Ectodermal cell (in vitro differentiated cells): Measurements from ENCODE around the gene IBA57.

Experiments
- H3K27ac ChIP-seq: 2 replicates; pipeline ENCODE4 v1.7.0; 2013; ENCODE audit warnings: mild to moderate bottlenecking, low read depth, low read length; ENCODE audit not compliant: insufficient read depth, poor library complexity, severe bottlenecking
- H3K27me3 ChIP-seq: 2 replicates; pipeline ENCODE4 v1.7.0; 2013; ENCODE audit warnings: mild to moderate bottlenecking, low read length; ENCODE audit not compliant: insufficient read depth, control insufficient read depth, poor library complexity, severe bottlenecking
- H3K36me3 ChIP-seq: one replicate; pipeline ENCODE4 v1.7.0; 2013; ENCODE audit warnings: low read length; ENCODE audit not compliant: control insufficient read depth, insufficient read depth
- H3K4me1 ChIP-seq: one replicate; pipeline ENCODE4 v1.7.0; 2013; ENCODE audit warnings: low read length; ENCODE audit not compliant: control insufficient read depth, insufficient read depth
- H3K4me3 ChIP-seq: 2 replicates; pipeline ENCODE4 v1.7.0; 2013; ENCODE audit warnings: low read depth, low read length, control low read depth; ENCODE audit not compliant: insufficient read depth
- H3K9me3 ChIP-seq: 2 replicates; pipeline ENCODE4 v1.7.0; 2013; ENCODE audit warnings: mild to moderate bottlenecking, low read length, moderate library complexity; ENCODE audit not compliant: control insufficient read depth
- WGBS, 2 experiments: methylation state at CpG; one replicate each; pipeline ENCODE4 v1.1.7; 2013; ENCODE audit warnings: missing lambda C conversion rate in 2 of 2; 5-methylcytosine and 5-hydroxymethylcytosine counted together

Gene IBA57

DNA sequence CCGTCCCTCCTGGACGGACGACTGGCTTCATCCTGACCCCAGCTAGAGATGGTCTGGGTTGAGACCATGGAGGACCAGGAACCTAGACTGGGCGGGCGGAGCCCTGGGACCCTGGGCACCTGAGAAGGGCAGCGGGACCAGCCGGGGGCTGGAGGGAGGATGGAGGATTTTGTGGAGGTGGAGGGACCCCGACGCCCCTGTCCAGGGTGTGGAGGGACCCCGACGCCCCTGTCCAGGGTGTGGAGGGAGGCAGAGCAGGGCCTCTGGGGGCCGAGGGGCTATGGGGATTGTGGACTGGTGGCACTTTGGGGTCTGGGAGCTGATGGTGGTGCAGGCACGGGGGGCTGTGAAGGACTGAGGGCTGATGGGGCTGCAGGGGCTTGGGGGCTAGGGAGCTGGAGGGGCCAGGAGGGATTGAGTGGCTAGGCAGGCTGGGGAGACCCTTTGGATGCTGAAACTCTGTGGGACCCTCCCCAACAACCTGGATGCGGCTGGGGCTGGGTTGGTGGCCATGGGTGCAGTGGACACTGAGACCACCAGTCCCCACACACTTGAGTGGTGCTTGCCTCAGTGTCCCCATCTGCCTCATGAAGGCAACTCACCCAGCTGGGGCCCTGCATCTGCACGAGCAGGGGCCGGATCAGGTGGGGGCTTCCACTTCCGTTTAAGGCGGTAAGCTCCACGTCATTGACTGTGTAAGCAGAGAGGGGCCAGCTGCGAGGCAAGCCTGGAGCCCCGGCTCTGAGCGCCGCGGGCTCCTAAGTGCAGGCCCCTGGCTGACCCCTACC is 8.5 kb upstream of the IBA57 start:
- 92 to 94% methylated on average over 24 of the region's 24 CpGs for WGBS, 2 experiments
- H3K4me3 ChIP-seq = no peak overlapping the region
- no peaks in the 10 kb centered on the region for H3K9me3 ChIP-seq
- H3K4me1 ChIP-seq = peaks cover 3% of the 10 kb centered on the region
- H3K27ac ChIP-seq = no peak overlapping the region
- H3K27me3 ChIP-seq = peaks cover 28% of the 10 kb centered on the region
- no peaks in the 10 kb centered on the region for H3K36me3 ChIP-seq

GRCh38 chr1:228157729-228158126 is 7.9 kb upstream of the IBA57 start:
- H3K4me3 ChIP-seq = no peak overlapping the region

GRCh38 chr1:228158151-228159007 is 7.2 kb upstream of the IBA57 start:
- Histone ChIP-seq H3K4me1 (peaks cover 11% of the 10 kb centered on the region), H3K27me3 (peaks cover 28% of the 10 kb centered on the region), H3K4me3 (no peak overlapping the region), H3K27ac (no peak overlapping the region), H3K9me3 (no peaks in the 10 kb centered on the region), H3K36me3 (no peaks in the 10 kb centered on the region)
- 85% methylated on average over 98 of the region's 98 CpGs for WGBS, 2 experiments

More at GRCh38 chr1:228157729-228158126, 7.9 kb upstream of the IBA57 start:
- WGBS, 2 experiments = 91 to 92% methylated on average over 43 of the region's 43 CpGs
- peaks cover 9% of the 10 kb centered on the region for H3K4me1 ChIP-seq
- H3K27me3 ChIP-seq = peaks cover 28% of the 10 kb centered on the region
- no peaks in the 10 kb centered on the region for H3K9me3 ChIP-seq
- H3K27ac ChIP-seq = no peak overlapping the region
- no peaks in the 10 kb centered on the region for H3K36me3 ChIP-seq

GRCh38 chr1:228159008-228159665 is 6.5 kb upstream of the IBA57 start:
- Histone ChIP-seq H3K27me3 (peaks cover 28% of the 10 kb centered on the region), H3K4me3 (no peak overlapping the region), H3K9me3 (no peaks in the 10 kb centered on the region), H3K36me3 (no peaks in the 10 kb centered on the region), H3K27ac (no peak overlapping the region), H3K4me1 (peaks cover 11% of the 10 kb centered on the region)
- WGBS, 2 experiments = 93 to 94% methylated on average over 14 of the region's 14 CpGs

GRCh38 chr1:228160201-228160761 is 5.3 kb upstream of the IBA57 start:
- WGBS, 2 experiments = 88% methylated on average over 15 of the region's 15 CpGs
- no peak overlapping the region for H3K4me3 ChIP-seq
- H3K4me1 ChIP-seq = peaks cover 11% of the 10 kb centered on the region
- H3K9me3 ChIP-seq = no peaks in the 10 kb centered on the region
- peaks cover 28% of the 10 kb centered on the region for H3K27me3 ChIP-seq
- H3K27ac ChIP-seq = no peak overlapping the region
- H3K36me3 ChIP-seq = no peaks in the 10 kb centered on the region

DNA sequence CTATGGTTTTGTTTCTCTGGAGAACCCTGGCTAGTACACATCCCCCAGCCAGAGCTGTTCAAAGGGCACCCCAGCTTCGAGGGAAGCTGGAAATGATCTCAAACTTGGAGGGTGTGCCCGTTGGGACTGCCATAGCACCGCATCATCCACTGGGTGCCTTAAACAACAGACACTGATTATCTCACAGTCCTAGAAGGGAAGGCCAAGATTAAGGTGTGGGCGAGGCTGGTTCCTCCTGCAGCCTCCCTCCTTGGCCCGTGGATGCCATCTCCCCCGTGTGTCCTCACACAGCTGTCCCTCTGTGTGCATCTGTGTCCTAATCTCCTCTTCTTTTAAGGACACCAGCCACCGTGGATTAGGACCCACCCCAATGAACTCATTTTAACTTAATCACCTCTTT is 4.2 kb upstream of the IBA57 start:
- no peak overlapping the region for H3K4me3 ChIP-seq
- H3K27ac ChIP-seq = peak overlapping the region; percentile 50
- peaks cover 11% of the 10 kb centered on the region for H3K4me1 ChIP-seq
- 78 to 80% methylated on average over 6 of the region's 7 CpGs for whole genome bisulfite sequencing, 2 experiments
- H3K27me3 ChIP-seq = peaks cover 28% of the 10 kb centered on the region
- H3K9me3 ChIP-seq = no peaks in the 10 kb centered on the region
- H3K36me3 ChIP-seq = no peaks in the 10 kb centered on the region

- 89 to 92% methylated on average over 9 of the region's 9 CpGs for WGBS, 2 experiments
- Histone ChIP-seq H3K36me3 (no peaks in the 10 kb centered on the region), H3K4me1 (peaks cover 11% of the 10 kb centered on the region), H3K4me3 (no peak overlapping the region), H3K27ac (peak overlapping the region; percentile 50), H3K9me3 (no peaks in the 10 kb centered on the region), H3K27me3 (peaks cover 28% of the 10 kb centered on the region)
Observed at GRCh38 chr1:228161866-228162265, 3.7 kb upstream of the IBA57 start.

GRCh38 chr1:228162286-228163006 is 3.2 kb upstream of the IBA57 start:
- WGBS, 2 experiments = 70 to 72% methylated on average over 14 of the region's 14 CpGs
- Histone ChIP-seq H3K36me3 (no peaks in the 10 kb centered on the region), H3K9me3 (no peaks in the 10 kb centered on the region), H3K27ac (no peak overlapping the region), H3K27me3 (peaks cover 28% of the 10 kb centered on the region), H3K4me1 (peaks cover 11% of the 10 kb centered on the region), H3K4me3 (no peak overlapping the region)

- Histone ChIP-seq H3K4me3 (no peak overlapping the region), H3K27ac (no peak overlapping the region), H3K27me3 (peaks cover 26% of the 10 kb centered on the region), H3K4me1 (peaks cover 11% of the 10 kb centered on the region), H3K9me3 (no peaks in the 10 kb centered on the region), H3K36me3 (no peaks in the 10 kb centered on the region)
- WGBS, 2 experiments = 89 to 91% methylated on average over 30 of the region's 30 CpGs
Observed at GRCh38 chr1:228163007-228163753, 2.4 kb upstream of the IBA57 start.
